DND-41 (cell line): Measurements from ENCODE around the gene ABCA13.
A peak's percentile ranks its signal among the peaks of the same experiment; 100 is the strongest.

ENCODE experiments used
- ATAC-seq: fragments of 200-7000 bp; cut with Tn5 transposase; 3 replicates; pipeline ENCODE4 v1.9.1; 2021; ENCODE audit warnings: low read depth; ENCODE audit not compliant: insufficient read depth
- DNase-seq: peaks from one replicate; pipeline ENCODE4 v3.0.0-alpha.2; 2020
- H2AFZ ChIP-seq: 2 replicates; pipeline ENCODE4 v1.6.0; 2012; ENCODE audit warnings: low read depth, low read length
- H3K27ac ChIP-seq: 2 replicates; pipeline ENCODE4 v1.5.1; 2012; ENCODE audit warnings: low read length, inconsistent platforms
- H3K27me3 ChIP-seq: fragments of 200-600 bp; sonication (generic); 2 replicates; pipeline ENCODE4 v1.6.0; 2012; ENCODE audit warnings: low read length, mild to moderate bottlenecking, inconsistent platforms; ENCODE audit not compliant: insufficient read depth, poor library complexity
- H3K36me3 ChIP-seq: 2 replicates; pipeline ENCODE4 v1.5.1; 2012; ENCODE audit warnings: low read length, inconsistent platforms; ENCODE audit not compliant: insufficient read depth
- H3K4me1 ChIP-seq: 2 replicates; pipeline ENCODE4 v1.5.1; 2012; ENCODE audit warnings: mild to moderate bottlenecking, low read length; ENCODE audit not compliant: insufficient read depth
- H3K4me2 ChIP-seq: 2 replicates; pipeline ENCODE4 v1.6.0; 2012; ENCODE audit warnings: mild to moderate bottlenecking, moderate library complexity, low read length, inconsistent platforms; ENCODE audit not compliant: insufficient read depth
- H3K4me3 ChIP-seq, 2 experiments: fragments of 200-600 bp in 1 of 2; shearing (Covaris generic) in 1 of 2; 2 replicates each; pipeline ENCODE4 v1.5.1; 2012 to 2016; ENCODE audit warnings: inconsistent platforms in 2 of 2, low read length in 2 of 2, mild to moderate bottlenecking in 2 of 2, low read depth in 1 of 2, moderate library complexity in 1 of 2
- H3K79me2 ChIP-seq: 2 replicates; pipeline ENCODE4 v1.6.0; 2012; ENCODE audit warnings: low read length, inconsistent platforms; ENCODE audit not compliant: insufficient read depth
- H3K9ac ChIP-seq: 2 replicates; pipeline ENCODE4 v1.6.0; 2012; ENCODE audit warnings: low read depth, mild to moderate bottlenecking, inconsistent platforms, low read length, moderate library complexity
- H3K9me3 ChIP-seq: 2 replicates; pipeline ENCODE4 v1.5.1; 2012; ENCODE audit warnings: low read length, moderate library complexity, mild to moderate bottlenecking, inconsistent platforms; ENCODE audit not compliant: insufficient read depth, severe bottlenecking
- H4K20me1 ChIP-seq: 2 replicates; pipeline ENCODE4 v1.6.0; 2012; ENCODE audit warnings: low read length; ENCODE audit not compliant: insufficient read depth
- EZH2 ChIP-seq: IDR thresholded peaks from 3 replicates; pipeline ENCODE4 v1.6.1; 2012; ENCODE audit warnings: borderline replicate concordance, low read depth, mild to moderate bottlenecking, moderate library complexity, low read length, inconsistent platforms; ENCODE audit not compliant: severe bottlenecking
- TF ChIP-seq, protein P1 (sequence below): IDR thresholded peaks from 2 replicates; pipeline ENCODE4 v1.5.1; 2012; ENCODE audit warnings: borderline replicate concordance, low read length, moderate library complexity, mild to moderate bottlenecking; ENCODE audit not compliant: poor library complexity, severe bottlenecking; ENCODE audit errors: extremely low read depth

Gene ABCA13

GRCh38 chr7:48438206-48438605 lies 266.9 kb downstream of the ABCA13 start:
- no peak overlapping the region for H3K9ac ChIP-seq
- H3K4me1 ChIP-seq = peaks cover 5% of the 10 kb centered on the region; the same call in 1 of the 2 replicates
- TF ChIP-seq, protein P1, sequence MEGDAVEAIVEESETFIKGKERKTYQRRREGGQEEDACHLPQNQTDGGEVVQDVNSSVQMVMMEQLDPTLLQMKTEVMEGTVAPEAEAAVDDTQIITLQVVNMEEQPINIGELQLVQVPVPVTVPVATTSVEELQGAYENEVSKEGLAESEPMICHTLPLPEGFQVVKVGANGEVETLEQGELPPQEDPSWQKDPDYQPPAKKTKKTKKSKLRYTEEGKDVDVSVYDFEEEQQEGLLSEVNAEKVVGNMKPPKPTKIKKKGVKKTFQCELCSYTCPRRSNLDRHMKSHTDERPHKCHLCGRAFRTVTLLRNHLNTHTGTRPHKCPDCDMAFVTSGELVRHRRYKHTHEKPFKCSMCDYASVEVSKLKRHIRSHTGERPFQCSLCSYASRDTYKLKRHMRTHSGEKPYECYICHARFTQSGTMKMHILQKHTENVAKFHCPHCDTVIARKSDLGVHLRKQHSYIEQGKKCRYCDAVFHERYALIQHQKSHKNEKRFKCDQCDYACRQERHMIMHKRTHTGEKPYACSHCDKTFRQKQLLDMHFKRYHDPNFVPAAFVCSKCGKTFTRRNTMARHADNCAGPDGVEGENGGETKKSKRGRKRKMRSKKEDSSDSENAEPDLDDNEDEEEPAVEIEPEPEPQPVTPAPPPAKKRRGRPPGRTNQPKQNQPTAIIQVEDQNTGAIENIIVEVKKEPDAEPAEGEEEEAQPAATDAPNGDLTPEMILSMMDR = no peak
- no peak for TF ChIP-seq EZH2
- no peak overlapping the region for H2AFZ ChIP-seq
- ATAC-seq (no peak), DNase-seq (no peak)
- H3K9me3 ChIP-seq = no peaks in the 10 kb centered on the region
- no peak overlapping the region for H3K4me2 ChIP-seq
- H3K36me3 ChIP-seq = no peaks in the 10 kb centered on the region
- H3K79me2 ChIP-seq = no peaks in the 10 kb centered on the region
- no peak overlapping the region for H3K27ac ChIP-seq
- H3K27me3 ChIP-seq = no peaks in the 10 kb centered on the region
- H3K4me3 ChIP-seq = no peak overlapping the region
- no peaks in the 10 kb centered on the region for H4K20me1 ChIP-seq

- peaks cover 5% of the 10 kb centered on the region; the same call in 1 of the 2 replicates for H3K4me1 ChIP-seq
- H3K9ac ChIP-seq = no peak overlapping the region
- no peak overlapping the region for H3K27ac ChIP-seq
- H3K36me3 ChIP-seq = no peaks in the 10 kb centered on the region
- H3K4me3 ChIP-seq = no peak overlapping the region
- H3K27me3 ChIP-seq = no peaks in the 10 kb centered on the region
- no peak overlapping the region for H3K4me2 ChIP-seq
- H3K79me2 ChIP-seq = no peaks in the 10 kb centered on the region
- ATAC-seq = peak; percentile 61
- no peak for DNase-seq
- no peaks in the 10 kb centered on the region for H4K20me1 ChIP-seq
- H2AFZ ChIP-seq = no peak overlapping the region
- no peaks in the 10 kb centered on the region for H3K9me3 ChIP-seq
- no peak for TF ChIP-seq EZH2
- TF ChIP-seq, protein P1 = no peak
Measured at GRCh38 chr7:48441848-48442492, 270.7 kb downstream of the ABCA13 start.

DNA sequence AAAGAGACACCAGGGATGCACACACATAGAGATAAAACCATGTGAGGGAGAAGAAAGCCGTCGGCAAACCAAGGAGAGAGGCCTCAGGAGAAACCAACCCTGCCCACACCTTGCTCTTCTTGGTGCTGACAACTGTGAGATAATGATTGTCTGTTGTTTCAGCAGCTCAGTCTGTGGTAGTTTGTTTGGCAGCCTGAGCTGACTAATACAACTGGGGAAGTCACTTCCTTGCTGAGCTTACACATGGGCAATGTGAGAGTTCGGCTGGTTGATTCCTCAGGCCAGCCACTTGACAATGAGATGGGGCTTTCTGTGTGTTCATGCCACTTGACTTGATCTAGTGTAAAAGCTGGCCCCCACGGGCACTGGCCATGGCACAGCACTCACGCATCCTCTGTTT lies 271.8 kb downstream of the ABCA13 start:
- DNase-seq (no peak), ATAC-seq (no peak)
- TF ChIP-seq EZH2 = no peak
- TF ChIP-seq, protein P1 = no peak

GRCh38 chr7:48446721-48447120 lies 275.5 kb downstream of the ABCA13 start:
- H3K79me2 ChIP-seq = no peaks in the 10 kb centered on the region
- no peaks in the 10 kb centered on the region for H3K9me3 ChIP-seq
- ATAC-seq (no peak), DNase-seq (no peak)
- no peak for TF ChIP-seq EZH2
- TF ChIP-seq, protein P1 = no peak
- no peak overlapping the region for H2AFZ ChIP-seq
- no peaks in the 10 kb centered on the region for H4K20me1 ChIP-seq
- H3K27me3 ChIP-seq = no peaks in the 10 kb centered on the region
- peaks cover 5% of the 10 kb centered on the region; the same call in 1 of the 2 replicates for H3K4me1 ChIP-seq
- no peak overlapping the region for H3K4me2 ChIP-seq
- H3K36me3 ChIP-seq = no peaks in the 10 kb centered on the region
- H3K9ac ChIP-seq = no peak overlapping the region
- H3K27ac ChIP-seq = no peak overlapping the region
- H3K4me3 ChIP-seq = no peak overlapping the region

More for the DNA sequence above, 271.8 kb downstream of the ABCA13 start:
- Histone ChIP-seq H3K4me1 (peaks cover 5% of the 10 kb centered on the region; the same call in 1 of the 2 replicates), H3K9ac (no peak overlapping the region), H3K27ac (no peak overlapping the region), H3K4me2 (no peak overlapping the region), H3K4me3 (no peak overlapping the region), H3K9me3 (no peaks in the 10 kb centered on the region), H3K79me2 (no peaks in the 10 kb centered on the region), H3K27me3 (no peaks in the 10 kb centered on the region), H4K20me1 (no peaks in the 10 kb centered on the region), H2AFZ (no peak overlapping the region), H3K36me3 (no peaks in the 10 kb centered on the region)
